HepG2 (cell line): Measurements from ENCODE around the gene MIEF1. TPM values are rescaled to one million over a fixed set of nuclear protein-coding genes. Genes with fewer than 3 reads are reported as not detected.
A peak's percentile ranks its signal among the peaks of the same experiment; 100 is the strongest.

Source experiments
- HCFC1 ChIP-seq: fragments of 150-350 bp; IDR thresholded peaks from 2 replicates; pipeline ENCODE4 v1.6.1; 2014; ENCODE audit warnings: low read depth, low read length
- JUND ChIP-seq: sonication (generic); formaldehyde crosslinking; IDR thresholded peaks from 2 replicates; pipeline ENCODE4 v1.8.0; 2022; ENCODE audit warnings: mild to moderate bottlenecking, missing genetic modification reagents
- MTA3 ChIP-seq: sonication (generic); formaldehyde crosslinking; IDR thresholded peaks from 2 replicates; pipeline ENCODE4 v1.4.0; 2020; ENCODE audit warnings: missing genetic modification reagents
- ZBTB14 ChIP-seq: sonication (generic); formaldehyde crosslinking; IDR thresholded peaks from 2 replicates; pipeline ENCODE4 v1.4.0; 2020; ENCODE audit warnings: missing genetic modification reagents
- ZBTB20 ChIP-seq: sonication (generic); formaldehyde crosslinking; IDR thresholded peaks from 2 replicates; pipeline ENCODE4 v1.8.1; 2023; ENCODE audit warnings: missing genetic modification reagents, low read depth, mild to moderate bottlenecking, borderline replicate concordance
- ZBTB40 ChIP-seq, 2 experiments: fragments of 450-650 bp in 1 of 2; sonication (generic) in 1 of 2; formaldehyde crosslinking in 1 of 2; IDR thresholded peaks; 2 replicates each; pipeline versions ENCODE4 v1.6.1 to v1.8.0; 2016 to 2022; ENCODE audit warnings: antibody characterized with exemption in 1 of 2, mild to moderate bottlenecking in 1 of 2, missing genetic modification reagents in 1 of 2
- ZNF138 ChIP-seq: sonication (generic); formaldehyde crosslinking; IDR thresholded peaks from 2 replicates; pipeline ENCODE4 v1.5.0; 2020; ENCODE audit warnings: mild to moderate bottlenecking, low read depth, missing genetic modification reagents
- ZNF224 ChIP-seq: sonication (generic); formaldehyde crosslinking; IDR thresholded peaks from 2 replicates; pipeline ENCODE4 v1.5.0; 2020; ENCODE audit warnings: mild to moderate bottlenecking, missing genetic modification reagents
- ZNF432 ChIP-seq: sonication (generic); formaldehyde crosslinking; IDR thresholded peaks from 2 replicates; pipeline ENCODE4 v1.5.0; 2020; ENCODE audit warnings: missing genetic modification reagents, mild to moderate bottlenecking, borderline replicate concordance
- ZNF761 ChIP-seq: sonication (generic); formaldehyde crosslinking; conservative IDR thresholded peaks from 2 replicates; pipeline ENCODE4 v1.4.0; 2020; ENCODE audit warnings: mild to moderate bottlenecking, missing genetic modification reagents
- ZNF800 ChIP-seq: sonication (generic); formaldehyde crosslinking; IDR thresholded peaks from 2 replicates; pipeline ENCODE4 v1.4.0; 2020; ENCODE audit warnings: missing genetic modification reagents
- polyA plus RNA-seq, 8 experiments: library from polyadenylated mRNA; depleted of rRNA in 3 of 8; stranded (reverse) in 7 of 8; unstranded in 1 of 8; fragments of >200 nt; fragmentation: Illumina TruSeq in 4 of 8; extraction: Trizol in 4 of 8; gene quantifications; 2 replicates each; pipeline versions ENCODE4 v1.2.1 to v1.2.3, GENCODE V29; 2011 to 2016; ENCODE audit warnings: low read depth in 4 of 8, missing spikeins in 1 of 8, mixed read lengths in 1 of 8; ENCODE audit not compliant: insufficient read depth in 1 of 8
- total RNA-seq, 5 experiments: library from RNA; depleted of rRNA; stranded (reverse); fragments of >200 nt; fragmentation: Illumina TruSeq; extraction: Trizol; gene quantifications; 2 replicates each; pipeline ENCODE4 v1.2.3, GENCODE V29; 2016; ENCODE audit warnings: low read depth in 1 of 5
- TF ChIP-seq, protein P1 (sequence below): sonication (generic); formaldehyde crosslinking; IDR thresholded peaks from 2 replicates; pipeline ENCODE4 v1.4.0; 2020; ENCODE audit warnings: missing genetic modification reagents, mild to moderate bottlenecking, borderline replicate concordance
- TF ChIP-seq, protein P2 (sequence below): sonication (generic); formaldehyde crosslinking; IDR thresholded peaks from 2 replicates; pipeline ENCODE4 v1.8.1; 2023; ENCODE audit warnings: mild to moderate bottlenecking, missing genetic modification reagents, borderline replicate concordance

MIEF1 gene
- total and polyA plus RNA-seq, 2 of the 13 experiments (the other 11 are each of a cell fraction or from before 2014, with no cell fraction given), result 21.7 to 34.8 TPM

- TF ChIP-seq ZBTB40 (IDR thresholded peaks at IDR 0.05), result peak; percentile 17; the same call in 1 of the 2 replicates
- TF ChIP-seq ZBTB40 (CRISPR knock-in tag; IDR thresholded peaks at IDR 0.05), result peak; percentile 23
- peak; percentile 72; the same call in 1 of the 2 replicates for TF ChIP-seq ZNF800 (CRISPR knock-in tag)
- no peak for TF ChIP-seq ZNF432 (CRISPR knock-in tag)
- no peak for TF ChIP-seq HCFC1
- no peak for TF ChIP-seq MTA3 (CRISPR knock-in tag)
- 0 out of 2 replicates have a peak, but pooled peaks have one; percentile 21 for TF ChIP-seq ZNF761 (CRISPR knock-in tag)
- peak; percentile 21; the same call in 1 of the 2 replicates for TF ChIP-seq ZBTB20 (CRISPR knock-in tag)
- TF ChIP-seq, protein P1, sequence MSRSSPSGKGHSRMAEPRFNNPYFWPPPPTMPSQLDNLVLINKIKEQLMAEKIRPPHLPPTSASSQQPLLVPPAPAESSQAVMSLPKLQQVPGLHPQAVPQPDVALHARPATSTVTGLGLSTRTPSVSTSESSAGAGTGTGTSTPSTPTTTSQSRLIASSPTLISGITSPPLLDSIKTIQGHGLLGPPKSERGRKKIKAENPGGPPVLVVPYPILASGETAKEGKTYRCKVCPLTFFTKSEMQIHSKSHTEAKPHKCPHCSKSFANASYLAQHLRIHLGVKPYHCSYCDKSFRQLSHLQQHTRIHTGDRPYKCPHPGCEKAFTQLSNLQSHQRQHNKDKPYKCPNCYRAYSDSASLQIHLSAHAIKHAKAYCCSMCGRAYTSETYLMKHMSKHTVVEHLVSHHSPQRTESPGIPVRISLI (CRISPR knock-in tag), result no peak; the same call in 1 of the 2 replicates
- peak; percentile 51; the same call in 1 of the 2 replicates for TF ChIP-seq ZNF224 (CRISPR knock-in tag)
- peak; percentile 29; the same call in 1 of the 2 replicates for TF ChIP-seq ZBTB14 (CRISPR knock-in tag)
- TF ChIP-seq, protein P2, sequence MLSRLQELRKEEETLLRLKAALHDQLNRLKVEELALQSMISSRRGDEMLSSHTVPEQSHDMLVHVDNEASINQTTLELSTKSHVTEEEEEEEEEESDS, result no peak
- TF ChIP-seq ZNF138 (CRISPR knock-in tag), result no peak
- TF ChIP-seq JUND (CRISPR knock-in tag), result no peak
Observed at GRCh38 chr22:39520226-39521105, 18.4 kb downstream of the MIEF1 start, which contains the start of gene ATF4 (continued).
